ENCODE data around the gene MRPL58. TPM values are rescaled to one million over a fixed set of nuclear protein-coding genes. Genes with fewer than 3 reads are reported as not detected.
"Not testable (repeated sequence)": the region's sequence is repeated elsewhere in the genome, so short reads cannot be mapped to it uniquely, and the experiment has no call there.

The MRPL58 gene
- total RNA-seq, 1 experiment from 2014 or later: 91.5 TPM

DNA sequence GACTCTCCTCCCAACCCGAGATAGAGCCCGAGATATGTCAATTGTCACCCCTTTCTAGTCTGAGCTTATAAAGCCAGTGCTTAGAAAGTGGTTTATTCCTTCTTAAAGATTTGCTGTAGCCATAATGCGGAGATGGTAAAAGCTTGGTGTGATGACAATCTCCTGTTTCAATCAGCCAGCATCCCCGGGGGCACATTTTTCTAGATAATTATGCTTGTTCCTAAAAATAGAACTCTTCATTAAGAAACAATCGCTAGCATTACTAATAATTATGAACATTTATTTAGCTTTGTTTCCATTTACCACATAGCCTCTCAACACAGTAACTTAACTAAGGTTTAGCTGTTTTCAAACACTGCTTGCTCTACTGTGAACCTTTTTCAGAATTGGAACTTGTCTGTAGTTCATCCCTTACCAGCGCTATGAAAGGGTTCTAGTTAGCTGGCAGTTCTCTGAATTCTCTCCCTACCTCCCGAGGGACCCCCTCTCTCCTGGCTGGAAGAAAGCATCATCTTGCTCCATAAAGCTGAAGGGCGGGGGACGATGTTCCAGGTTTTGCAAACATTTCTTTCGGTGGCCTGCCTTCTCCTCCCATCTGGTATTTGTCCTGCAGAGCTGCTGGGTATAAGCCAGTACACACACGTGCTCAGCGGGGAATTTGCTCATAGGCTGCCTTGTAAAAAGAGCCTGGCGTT is 922 bp upstream of the MRPL58 start:
- no peak for DNase-seq (ENCODE audit: extremely low read depth, low read depth)

GRCh38 chr17:75012096-75012345 is 449 bp upstream of the MRPL58 start:
- no peak for DNase-seq (ENCODE audit: extremely low read depth, low read depth)

DNA sequence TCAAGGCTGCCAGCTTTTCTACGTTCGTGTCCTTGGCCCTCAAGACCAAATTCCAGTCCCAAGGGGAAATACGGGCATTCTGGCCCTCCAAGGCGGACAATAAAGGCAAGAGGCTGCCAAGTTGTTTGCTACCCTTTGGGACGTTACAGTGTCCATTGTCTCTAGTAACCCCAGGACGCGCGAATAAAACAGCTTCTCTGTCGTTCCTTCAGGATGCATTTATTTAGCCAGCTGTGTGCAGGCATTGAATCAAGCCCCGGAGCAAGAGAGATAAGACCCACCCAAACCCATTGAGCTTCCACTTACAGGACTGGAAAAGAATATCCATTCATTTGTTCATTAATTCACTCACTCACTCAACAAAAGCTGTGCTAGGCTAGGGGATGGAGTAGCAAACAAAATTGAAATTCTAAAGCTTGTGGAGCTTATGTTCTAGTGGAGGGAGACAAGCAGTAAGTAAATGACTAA is 656 bp downstream of the MRPL58 start:
- no peak for DNase-seq (ENCODE audit: extremely low read depth, low read depth)

DNA sequence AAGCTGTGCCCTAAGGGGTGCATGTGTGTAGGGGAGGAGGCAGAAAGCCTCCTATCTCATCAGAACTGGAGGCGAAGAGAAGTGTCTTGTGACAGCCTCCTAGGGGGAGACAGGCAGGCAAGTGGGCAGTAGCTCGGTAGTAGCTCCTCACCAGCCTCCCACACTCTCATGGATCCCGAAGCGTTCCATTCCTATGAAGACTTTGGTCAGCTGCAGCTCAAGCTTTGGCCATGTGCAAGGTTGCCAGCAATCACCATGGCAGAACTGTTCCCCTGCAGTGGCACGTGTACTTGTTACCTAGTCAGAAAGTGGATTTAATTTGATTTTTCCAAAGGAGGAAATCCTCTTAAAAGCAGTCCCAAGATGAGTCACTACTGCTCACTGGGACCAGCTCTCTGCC is 6.7 kb downstream of the MRPL58 start:
- no peak for DNase-seq (ENCODE audit: extremely low read depth, low read depth)

DNA sequence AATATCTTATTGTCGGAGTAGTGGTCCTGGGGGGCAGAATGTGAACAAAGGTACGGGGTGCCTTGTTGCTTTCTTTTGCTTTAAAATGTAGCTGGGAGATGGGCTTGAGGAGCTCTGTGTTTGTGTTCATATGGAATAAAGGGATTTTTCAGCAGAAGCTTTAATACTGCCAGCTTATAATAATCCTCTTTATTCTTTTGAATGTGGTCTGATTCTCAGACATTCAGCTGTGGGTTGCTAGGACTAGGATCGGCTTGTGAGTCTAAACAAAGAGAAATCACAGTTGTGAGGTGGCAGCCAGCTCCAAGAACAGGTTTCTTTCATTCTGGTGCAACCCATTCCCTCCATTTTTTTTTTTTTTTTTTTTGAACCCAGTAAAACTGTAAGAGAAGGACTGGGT is 7.2 kb downstream of the MRPL58 start:
- no peak for DNase-seq (ENCODE audit: extremely low read depth, low read depth)

DNA sequence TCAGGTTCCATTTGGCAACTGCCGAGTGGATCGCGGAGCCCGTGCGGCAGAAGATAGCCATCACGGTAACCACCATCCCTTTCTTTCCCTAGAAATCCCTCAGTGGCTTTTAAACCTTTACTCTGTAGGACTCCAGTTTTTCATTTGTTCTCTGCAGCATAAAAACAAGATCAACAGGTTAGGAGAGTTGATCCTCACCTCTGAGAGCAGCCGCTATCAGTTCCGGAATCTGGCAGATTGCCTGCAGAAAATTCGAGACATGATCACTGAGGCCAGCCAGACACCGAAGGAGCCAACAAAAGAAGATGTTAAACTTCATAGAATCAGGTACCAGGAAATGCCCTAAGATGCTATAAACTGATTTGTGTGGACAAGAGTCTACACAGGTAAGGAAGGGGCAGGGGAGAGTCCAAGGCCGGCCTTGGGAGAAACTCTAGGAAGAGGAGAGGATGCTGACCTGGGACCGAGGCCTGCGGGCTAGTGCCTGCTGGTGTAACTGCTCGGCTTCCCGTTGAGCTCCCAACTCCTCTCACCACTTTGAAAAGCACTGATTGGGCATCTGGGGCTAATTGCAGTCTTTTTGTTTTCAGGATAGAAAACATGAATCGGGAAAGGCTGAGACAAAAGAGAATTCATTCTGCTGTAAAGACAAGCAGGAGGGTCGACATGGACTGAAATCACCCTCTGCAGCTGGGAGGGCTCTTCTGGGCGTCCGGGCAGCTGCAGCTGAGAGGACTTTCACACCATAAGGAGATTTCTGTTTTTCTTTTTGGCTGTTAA is 8.1 kb downstream of the MRPL58 start:
- no peak for DNase-seq (ENCODE audit: extremely low read depth, low read depth)

DNA sequence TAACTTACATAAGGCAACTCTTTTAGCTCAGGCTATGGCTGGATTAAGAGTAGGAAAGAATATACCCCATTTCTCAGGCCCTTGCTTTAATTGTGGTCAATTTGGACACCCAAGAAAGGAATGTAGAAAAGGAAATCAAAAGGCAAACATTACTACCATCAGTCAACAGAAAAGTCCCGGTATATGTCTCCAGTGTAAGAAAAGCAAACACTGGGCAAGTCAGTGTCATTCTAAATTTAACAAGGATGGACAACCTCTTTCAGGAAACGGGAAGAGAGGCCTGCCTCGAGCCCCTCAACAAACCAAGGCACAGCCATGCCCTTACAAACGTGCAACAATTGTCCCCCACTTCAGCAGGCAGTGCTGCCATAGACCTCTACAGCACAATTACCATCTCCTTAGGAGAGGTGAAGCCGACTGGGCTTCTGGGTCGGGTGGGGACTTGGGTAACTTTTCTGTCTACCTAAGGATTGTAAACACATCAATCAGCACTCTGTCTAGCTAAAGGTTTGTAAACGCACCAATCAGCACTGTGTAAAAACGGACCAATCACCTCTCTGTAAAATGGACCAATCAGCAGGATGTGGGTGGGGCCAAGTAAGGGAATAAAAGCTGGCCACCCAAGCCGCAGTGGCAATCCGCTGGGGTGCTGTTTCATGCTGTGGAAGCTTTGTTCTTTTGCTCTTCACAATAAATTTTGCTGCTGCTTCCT is 12.4 kb downstream of the MRPL58 start:
- no peak for DNase-seq (ENCODE audit: extremely low read depth, low read depth)

DNA sequence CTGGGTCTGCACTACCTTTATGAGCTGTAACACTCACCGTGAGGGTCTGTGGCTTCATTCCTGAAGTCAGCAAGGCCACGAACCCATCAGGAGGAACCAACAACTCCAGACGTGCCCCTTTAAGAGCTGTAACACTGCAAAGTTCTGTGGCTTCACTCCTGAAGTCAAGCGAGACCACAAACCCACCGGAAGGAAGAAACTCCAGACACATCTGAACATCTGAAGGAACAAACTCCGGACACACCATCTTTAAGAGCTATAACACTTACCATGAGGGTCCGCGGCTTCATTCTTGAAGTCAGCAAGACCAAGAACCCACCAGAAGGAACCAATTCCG is 12.9 kb downstream of the MRPL58 start:
- not testable (repeated sequence) for DNase-seq (ENCODE audit: extremely low read depth, low read depth)

DNA sequence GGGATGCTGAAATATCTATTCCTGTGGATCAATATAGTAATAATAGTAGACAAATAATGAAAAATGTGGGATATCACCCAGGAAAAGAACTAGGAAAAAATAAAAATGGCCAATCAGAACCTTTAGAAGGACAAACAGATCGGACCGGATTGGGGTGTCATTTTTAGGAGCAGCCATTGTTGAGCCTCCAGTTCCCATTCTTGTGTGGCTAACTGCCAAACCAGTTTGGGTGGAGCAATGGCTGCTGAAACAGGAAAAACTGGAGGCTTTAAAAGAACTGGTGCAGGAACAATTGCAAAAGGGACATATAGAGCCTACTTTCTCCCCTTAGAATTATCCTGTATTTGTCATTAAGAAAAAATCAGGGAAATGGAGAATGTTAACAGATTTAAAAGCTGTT is 14.2 kb downstream of the MRPL58 start:
- not testable (repeated sequence) for DNase-seq (ENCODE audit: extremely low read depth, low read depth)

GRCh38 chr17:75030161-75030560 is 17.7 kb downstream of the MRPL58 start:
- DNase-seq (ENCODE audit: extremely low read depth, low read depth): no peak

DNA sequence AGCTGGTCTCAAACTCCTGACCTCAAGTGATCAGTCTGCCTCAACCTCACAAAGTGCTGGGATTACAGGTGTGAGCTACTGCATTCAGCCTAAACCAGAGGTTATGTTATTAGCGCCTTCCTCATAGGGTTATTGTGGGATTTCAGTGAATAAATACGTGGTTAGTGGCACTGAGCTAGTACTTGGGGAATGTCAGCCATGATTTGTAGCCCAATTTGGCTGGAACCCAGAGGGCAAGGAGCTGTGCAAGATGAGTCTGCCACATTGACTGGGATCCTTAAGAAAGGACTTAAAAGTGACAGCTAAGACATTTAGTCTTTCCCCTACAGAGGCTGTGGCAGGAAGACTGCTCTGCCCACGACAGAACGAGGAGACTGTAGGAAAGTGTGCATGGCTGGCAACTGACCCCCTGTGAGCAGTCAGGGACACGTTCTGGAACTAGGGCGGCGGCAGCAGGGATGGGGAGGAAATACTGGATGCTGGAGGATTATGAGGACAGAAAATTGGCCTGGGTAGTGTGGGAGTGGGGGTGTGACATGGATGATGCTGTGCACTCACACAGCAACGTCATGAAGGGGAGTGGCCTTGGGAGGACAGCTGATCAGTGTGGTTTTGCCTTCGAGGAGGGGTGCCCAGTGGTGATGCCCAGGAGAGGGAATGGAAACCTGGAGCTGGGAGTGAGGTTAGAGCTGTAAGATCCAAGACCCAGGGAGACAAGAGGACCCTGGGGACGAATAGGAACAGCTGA is 19.7 kb downstream of the MRPL58 start:
- peak; percentile 74 for DNase-seq (ENCODE audit: extremely low read depth, low read depth)

- DNase-seq (ENCODE audit: extremely low read depth, low read depth): no peak
Observed at GRCh38 chr17:75032720-75033280, 20.3 kb downstream of the MRPL58 start.

DNA sequence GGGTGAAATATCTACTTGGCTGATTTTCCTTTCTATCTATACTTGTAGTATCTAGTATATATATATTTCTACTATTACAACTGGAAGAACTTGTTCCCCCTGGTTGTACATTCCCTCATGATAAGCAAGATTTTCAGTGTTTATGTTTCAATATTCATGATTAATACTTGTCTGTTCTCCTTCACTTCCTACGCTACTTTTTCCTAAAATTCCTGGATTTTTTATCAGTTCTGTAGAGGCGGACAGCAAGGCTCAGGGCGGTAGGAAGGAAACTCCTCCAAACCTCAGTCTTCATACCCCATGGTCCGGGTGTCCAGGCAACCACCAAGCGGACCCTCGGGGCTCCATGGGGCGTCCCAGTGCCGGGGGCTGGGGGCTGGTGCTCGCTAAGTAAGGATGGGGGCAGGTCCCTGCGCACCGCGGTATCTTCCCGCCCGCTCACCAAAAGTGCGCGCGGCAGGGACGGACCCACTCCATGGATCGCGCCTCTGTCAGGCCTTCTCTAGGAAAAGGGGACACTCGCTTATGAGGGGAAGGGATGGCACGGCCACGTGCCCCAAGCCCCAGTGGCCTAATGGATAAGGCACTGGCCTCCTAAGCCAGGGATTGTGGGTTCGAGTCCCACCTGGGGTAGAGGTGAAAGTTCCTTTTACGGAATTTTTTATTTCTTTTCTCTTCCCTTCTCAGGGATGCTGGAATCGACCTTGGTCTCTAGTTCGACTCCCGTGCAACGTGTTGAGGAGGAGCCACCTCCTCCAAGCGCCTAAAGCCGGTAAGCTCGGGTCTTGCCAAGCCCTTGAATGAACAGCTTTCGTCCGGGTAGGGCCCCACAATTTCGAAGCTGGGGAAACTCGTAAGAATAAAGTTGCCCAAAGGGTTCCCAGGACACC is 21.1 kb downstream of the MRPL58 start:
- DNase-seq (ENCODE audit: extremely low read depth, low read depth): peak; percentile 93

DNA sequence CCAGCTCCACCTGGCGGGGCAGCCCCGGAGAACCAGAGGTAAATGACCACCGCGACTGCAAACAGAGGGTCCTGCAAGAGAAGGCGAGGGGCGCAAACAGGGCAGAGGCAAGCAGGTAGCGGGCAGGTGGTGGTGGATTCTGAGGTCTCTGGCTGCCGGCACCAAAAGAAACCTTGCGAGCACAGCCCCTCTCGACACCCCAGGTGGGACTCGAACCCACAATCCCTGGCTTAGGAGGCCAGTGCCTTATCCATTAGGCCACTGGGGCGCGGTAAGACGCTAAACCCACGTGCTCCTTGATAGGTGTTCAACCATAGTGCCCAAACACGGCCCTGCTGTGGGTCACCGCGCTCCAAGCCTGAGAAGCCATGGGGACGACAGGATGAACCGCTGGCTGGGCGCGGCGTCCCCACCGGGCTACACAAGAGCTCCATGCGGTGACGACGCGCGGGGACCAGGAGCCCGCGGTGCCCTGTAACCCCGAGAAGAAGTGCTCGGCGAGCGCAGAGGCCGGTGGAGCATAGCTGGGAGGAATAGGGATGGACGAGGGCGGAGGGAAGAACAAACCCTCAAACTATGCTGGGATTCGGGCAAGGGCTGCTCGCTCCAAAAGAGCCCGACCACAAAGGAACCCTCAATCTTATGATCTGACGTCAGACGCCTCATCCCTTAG is 21.9 kb downstream of the MRPL58 start:
- peak; percentile 96 for DNase-seq (ENCODE audit: extremely low read depth, low read depth)

- DNase-seq (ENCODE audit: extremely low read depth, low read depth): peak; percentile 97
Observed at GRCh38 chr17:75036643-75037268, 24.3 kb downstream of the MRPL58 start.

GRCh38 chr17:75039238-75039637 is 26.8 kb downstream of the MRPL58 start:
- DNase-seq (ENCODE audit: extremely low read depth, low read depth): no peak

- no peak for DNase-seq (ENCODE audit: extremely low read depth, low read depth)
Observed at GRCh38 chr17:75041656-75042280, 29.3 kb downstream of the MRPL58 start.

- DNase-seq (ENCODE audit: extremely low read depth, low read depth): not testable (repeated sequence)
Observed at GRCh38 chr17:75043789-75044188, 31.3 kb downstream of the MRPL58 start.
